Ecto neural progenitor cell (in vitro differentiated cells): Measurements from ENCODE around the gene CAPN11.

Experiments used
- DNase-seq: peaks from one replicate; pipeline ENCODE4 v3.0.0-alpha.2; 2018; ENCODE audit warnings: low spot score

The CAPN11 gene

GRCh38 chr6:44156494-44157151, 2.0 kb upstream of the CAPN11 start:
- peak; percentile 42 for DNase-seq

- DNase-seq: no peak
Measured at GRCh38 chr6:44157152-44157521, 1.5 kb upstream of the CAPN11 start.

- DNase-seq: no peak
Measured at GRCh38 chr6:44161997-44162338, 3.3 kb downstream of the CAPN11 start.

- peak; percentile 44 for DNase-seq
Measured at GRCh38 chr6:44162876-44163625, 4.4 kb downstream of the CAPN11 start.

GRCh38 chr6:44166116-44166515, 7.5 kb downstream of the CAPN11 start:
- DNase-seq: no peak

- DNase-seq: no peak
Measured at GRCh38 chr6:44166591-44167184, 8.1 kb downstream of the CAPN11 start.

- no peak for DNase-seq
Measured at GRCh38 chr6:44167567-44167966, 8.9 kb downstream of the CAPN11 start.

- DNase-seq: no peak
Measured at GRCh38 chr6:44169154-44169553, 10.5 kb downstream of the CAPN11 start.

- no peak for DNase-seq
Measured at GRCh38 chr6:44169886-44170570, 11.4 kb downstream of the CAPN11 start.

- DNase-seq: no peak
Measured at GRCh38 chr6:44171899-44172546, 13.4 kb downstream of the CAPN11 start.

GRCh38 chr6:44172731-44173500, 14.3 kb downstream of the CAPN11 start:
- DNase-seq: peak; percentile 86

- no peak for DNase-seq
Measured at GRCh38 chr6:44176130-44176761, 17.6 kb downstream of the CAPN11 start.

- DNase-seq: no peak
Measured at GRCh38 chr6:44176762-44177509, 18.3 kb downstream of the CAPN11 start.

GRCh38 chr6:44177691-44178423, 19.2 kb downstream of the CAPN11 start:
- peak; percentile 52 for DNase-seq

- DNase-seq: no peak
Measured at GRCh38 chr6:44178424-44179071, 19.9 kb downstream of the CAPN11 start.

GRCh38 chr6:44179072-44179536, 20.5 kb downstream of the CAPN11 start:
- DNase-seq: no peak

GRCh38 chr6:44179648-44180047, 21.0 kb downstream of the CAPN11 start:
- DNase-seq: no peak

- no peak for DNase-seq
Measured at GRCh38 chr6:44180406-44180805, 21.8 kb downstream of the CAPN11 start.

- DNase-seq: no peak
Measured at GRCh38 chr6:44180886-44181285, 22.3 kb downstream of the CAPN11 start.
